Activated CD8-positive, alpha-beta memory T cell treated with anti-CD3 and anti-CD28 coated beads for 24 hours (primary cell): ENCODE data around the gene GTPBP3.

ENCODE experiments used
- DNase-seq: peaks from one replicate; pipeline ENCODE4 v3.0.0-alpha.2; 2020

The GTPBP3 gene

GRCh38 chr19:17329366-17330261, 7.7 kb upstream of the GTPBP3 start:
- peak; percentile 71 for DNase-seq

- DNase-seq, result no peak
Observed at GRCh38 chr19:17330262-17331044, 6.9 kb upstream of the GTPBP3 start.

- no peak for DNase-seq
Observed at GRCh38 chr19:17331045-17331558, 6.3 kb upstream of the GTPBP3 start.

GRCh38 chr19:17332360-17332676, 5.0 kb upstream of the GTPBP3 start:
- DNase-seq, result no peak

GRCh38 chr19:17332677-17333581, 4.4 kb upstream of the GTPBP3 start:
- DNase-seq, result no peak

- DNase-seq, result peak; percentile 86
Observed at GRCh38 chr19:17333611-17334413, 3.5 kb upstream of the GTPBP3 start.

- peak; percentile 98 for DNase-seq
Observed at GRCh38 chr19:17334414-17335409, 2.6 kb upstream of the GTPBP3 start, which contains the start of gene ANO8. ANO8 (minus strand) TSS chr19:17334855; CDS start chr19:17334670, 185 bp downstream.

- DNase-seq, result no peak
Observed at GRCh38 chr19:17335575-17335974, 1.8 kb upstream of the GTPBP3 start.

GRCh38 chr19:17337675-17338432, 501 bp downstream of the GTPBP3 start:
- no peak for DNase-seq

GRCh38 chr19:17338433-17339078, 1.2 kb downstream of the GTPBP3 start:
- no peak for DNase-seq

GRCh38 chr19:17339088-17339741, 1.9 kb downstream of the GTPBP3 start:
- peak; percentile 77 for DNase-seq

GRCh38 chr19:17340302-17340870, 3.0 kb downstream of the GTPBP3 start:
- DNase-seq, result no peak

GRCh38 chr19:17340871-17341357, 3.6 kb downstream of the GTPBP3 start:
- DNase-seq, result no peak

- no peak for DNase-seq
Observed at GRCh38 chr19:17341386-17341785, 4.0 kb downstream of the GTPBP3 start.

- no peak for DNase-seq
Observed at GRCh38 chr19:17341845-17342244, 4.5 kb downstream of the GTPBP3 start.

- peak; percentile 93 for DNase-seq
Observed at GRCh38 chr19:17346109-17346671, 8.8 kb downstream of the GTPBP3 start.

GRCh38 chr19:17347361-17347760, 10.0 kb downstream of the GTPBP3 start:
- DNase-seq, result no peak

GRCh38 chr19:17347877-17348276, 10.5 kb downstream of the GTPBP3 start:
- DNase-seq, result no peak
